ENCODE results near the gene PACS2.

The PACS2 gene

GRCh38 chr14:105374389-105374788 lies 59.8 kb downstream of the PACS2 start:
- Histone ChIP-seq H3K4me3 (no peak overlapping the region), H4K20me1 (0 out of 2 replicates have a peak, but pooled peaks cover 4% of the 10 kb centered on the region), H3K36me3 (peaks cover 27% of the 10 kb centered on the region; the same call in 1 of the 2 replicates), H3K9me3 (no peaks in the 10 kb centered on the region), H3K9ac (0 out of 2 replicates have a peak overlapping the region, but pooled peaks have one; percentile 16), H3K27ac (no peak overlapping the region), H3K4me1 (peaks cover 22% of the 10 kb centered on the region), H3K27me3 (no peaks in the 10 kb centered on the region), H3K4me2 (no peak overlapping the region)
- no peak for TF ChIP-seq Cebpa-rat (IDR thresholded peaks at IDR 0.05)

GRCh38 chr14:105375635-105376057 lies 61.1 kb downstream of the PACS2 start:
- Histone ChIP-seq H3K4me2 (peak overlapping the region; percentile 42), H3K27me3 (no peaks in the 10 kb centered on the region), H4K20me1 (0 out of 2 replicates have a peak, but pooled peaks cover 4% of the 10 kb centered on the region), H3K9ac (no peak overlapping the region), H3K4me1 (peaks cover 20% of the 10 kb centered on the region), H3K27ac (no peak overlapping the region), H3K4me3 (no peak overlapping the region), H3K9me3 (no peaks in the 10 kb centered on the region), H3K36me3 (peaks cover 29% of the 10 kb centered on the region; the same call in 1 of the 2 replicates)
- TF ChIP-seq Cebpa-rat (IDR thresholded peaks at IDR 0.05), result no peak

GRCh38 chr14:105376521-105377440 lies 62.2 kb downstream of the PACS2 start:
- H3K4me2 ChIP-seq, result no peak overlapping the region
- H3K4me3 ChIP-seq, result no peak overlapping the region
- no peaks in the 10 kb centered on the region for H3K9me3 ChIP-seq
- TF ChIP-seq Cebpa-rat (IDR thresholded peaks at IDR 0.05), result no peak
- no peak overlapping the region for H3K27ac ChIP-seq
- H3K36me3 ChIP-seq, result peaks cover 28% of the 10 kb centered on the region; the same call in 1 of the 2 replicates
- H3K4me1 ChIP-seq, result peaks cover 14% of the 10 kb centered on the region
- H3K9ac ChIP-seq, result no peak overlapping the region
- no peaks in the 10 kb centered on the region for H4K20me1 ChIP-seq
- H3K27me3 ChIP-seq, result no peaks in the 10 kb centered on the region

GRCh38 chr14:105377555-105378182 lies 63.1 kb downstream of the PACS2 start:
- H3K9me3 ChIP-seq, result no peaks in the 10 kb centered on the region

GRCh38 chr14:105378199-105378598 lies 63.7 kb downstream of the PACS2 start:
- no peak overlapping the region for H3K4me2 ChIP-seq
- no peak overlapping the region; the same call in 1 of the 2 replicates for H3K9ac ChIP-seq
- peaks cover 14% of the 10 kb centered on the region for H3K4me1 ChIP-seq
- H4K20me1 ChIP-seq, result no peaks in the 10 kb centered on the region
- H3K36me3 ChIP-seq, result peaks cover 39% of the 10 kb centered on the region
- no peak for TF ChIP-seq Cebpa-rat (IDR thresholded peaks at IDR 0.05)
- no peak overlapping the region for H3K27ac ChIP-seq
- no peaks in the 10 kb centered on the region for H3K27me3 ChIP-seq
- H3K4me3 ChIP-seq, result no peak overlapping the region
- no peaks in the 10 kb centered on the region for H3K9me3 ChIP-seq

More at GRCh38 chr14:105377555-105378182, 63.1 kb downstream of the PACS2 start:
- H3K27me3 ChIP-seq, result no peaks in the 10 kb centered on the region
- TF ChIP-seq Cebpa-rat (IDR thresholded peaks at IDR 0.05), result no peak
- H3K4me1 ChIP-seq, result peaks cover 14% of the 10 kb centered on the region
- no peak overlapping the region for H3K9ac ChIP-seq
- H3K36me3 ChIP-seq, result peaks cover 34% of the 10 kb centered on the region
- no peak overlapping the region for H3K4me3 ChIP-seq
- H4K20me1 ChIP-seq, result no peaks in the 10 kb centered on the region
- no peak overlapping the region for H3K4me2 ChIP-seq
- no peak overlapping the region for H3K27ac ChIP-seq

- no peak for TF ChIP-seq Cebpa-rat (IDR thresholded peaks at IDR 0.05)
- Histone ChIP-seq H3K27me3 (no peaks in the 10 kb centered on the region), H3K4me2 (no peak overlapping the region), H3K27ac (no peak overlapping the region), H3K4me1 (peaks cover 14% of the 10 kb centered on the region), H3K9ac (peak overlapping the region; percentile 15; the same call in 1 of the 2 replicates), H3K9me3 (no peaks in the 10 kb centered on the region), H3K4me3 (no peak overlapping the region), H4K20me1 (no peaks in the 10 kb centered on the region), H3K36me3 (peaks cover 41% of the 10 kb centered on the region)
These were observed 64.5 kb downstream of the PACS2 start for GRCh38 chr14:105378873-105379685.

- Histone ChIP-seq H3K36me3 (peaks cover 49% of the 10 kb centered on the region), H3K4me1 (peaks cover 16% of the 10 kb centered on the region), H3K9ac (no peak overlapping the region), H3K4me2 (no peak overlapping the region), H3K4me3 (no peak overlapping the region), H3K27me3 (no peaks in the 10 kb centered on the region), H3K27ac (no peak overlapping the region), H4K20me1 (no peaks in the 10 kb centered on the region), H3K9me3 (no peaks in the 10 kb centered on the region)
- no peak for TF ChIP-seq Cebpa-rat (IDR thresholded peaks at IDR 0.05)
These were observed 65.4 kb downstream of the PACS2 start for GRCh38 chr14:105379946-105380345.

- Histone ChIP-seq H3K9ac (no peak overlapping the region), H3K4me2 (no peak overlapping the region)
These were observed 66.2 kb downstream of the PACS2 start for GRCh38 chr14:105380756-105381155.

More at GRCh38 chr14:105380756-105381155, 66.2 kb downstream of the PACS2 start:
- Histone ChIP-seq H3K27ac (no peak overlapping the region), H3K27me3 (no peaks in the 10 kb centered on the region), H3K9me3 (no peaks in the 10 kb centered on the region), H3K4me1 (peaks cover 20% of the 10 kb centered on the region), H3K36me3 (peaks cover 58% of the 10 kb centered on the region), H3K4me3 (no peak overlapping the region), H4K20me1 (no peaks in the 10 kb centered on the region)
- TF ChIP-seq Cebpa-rat (IDR thresholded peaks at IDR 0.05), result no peak
